NCI-H526 (cell line): ENCODE measurements around the gene GFOD1.
"Not testable (repeated sequence)": the region's sequence is repeated elsewhere in the genome, so short reads cannot be mapped to it uniquely, and the experiment has no call there.

Experiments used
- DNase-seq, 2 experiments: peaks; one replicate each; lab custom pipeline; 2025; lab: John Stamatoyannopoulos, UW

The GFOD1 gene

GRCh38 chr6:13511913-13512717, 24.7 kb upstream of the GFOD1 start:
- no peak for DNase-seq

DNA sequence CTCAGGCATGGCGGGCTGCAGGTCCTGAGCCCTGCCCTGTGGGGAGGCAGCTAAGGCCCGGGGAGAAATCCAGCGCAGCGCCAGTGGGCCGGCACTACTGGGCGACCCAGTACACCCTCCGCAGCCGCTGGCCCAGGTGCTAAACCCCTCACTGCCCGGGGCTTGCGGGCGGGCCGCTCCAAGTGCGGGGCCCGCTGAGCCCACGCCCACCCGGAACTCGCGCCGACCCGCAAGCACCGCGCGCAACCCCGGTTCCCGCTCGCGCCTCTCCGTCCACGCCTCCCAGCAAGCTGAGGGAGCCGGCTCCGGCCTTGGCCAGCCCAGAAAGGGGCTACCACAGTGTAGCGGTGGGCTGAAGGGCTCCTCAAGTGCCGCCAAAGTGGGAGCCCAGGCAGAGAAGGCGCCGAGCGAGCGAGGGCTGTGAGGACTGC, 23.8 kb upstream of the GFOD1 start:
- not testable (repeated sequence) for DNase-seq

DNA sequence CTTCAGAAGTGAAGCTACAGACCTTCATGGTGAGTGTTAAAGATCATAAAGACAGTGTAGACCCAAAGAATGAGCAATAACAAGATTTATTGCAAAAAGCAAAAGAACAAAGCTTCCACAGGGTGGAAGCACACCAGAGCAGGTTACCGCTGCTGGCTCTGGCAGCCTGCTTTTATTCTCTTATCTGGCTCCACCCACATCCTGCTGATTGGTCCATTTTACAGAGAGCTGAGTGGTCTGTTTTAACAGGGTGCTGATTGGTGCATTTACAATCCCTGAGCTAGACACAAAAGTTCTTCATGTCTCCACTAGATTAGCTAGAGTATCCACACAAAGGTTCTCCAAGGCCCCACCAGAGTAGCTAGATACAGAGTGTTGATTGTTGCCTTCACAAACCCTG, 23.0 kb upstream of the GFOD1 start:
- DNase-seq, result not testable (repeated sequence)

GRCh38 chr6:13508711-13509705, 21.6 kb upstream of the GFOD1 start:
- DNase-seq, result no peak

DNA sequence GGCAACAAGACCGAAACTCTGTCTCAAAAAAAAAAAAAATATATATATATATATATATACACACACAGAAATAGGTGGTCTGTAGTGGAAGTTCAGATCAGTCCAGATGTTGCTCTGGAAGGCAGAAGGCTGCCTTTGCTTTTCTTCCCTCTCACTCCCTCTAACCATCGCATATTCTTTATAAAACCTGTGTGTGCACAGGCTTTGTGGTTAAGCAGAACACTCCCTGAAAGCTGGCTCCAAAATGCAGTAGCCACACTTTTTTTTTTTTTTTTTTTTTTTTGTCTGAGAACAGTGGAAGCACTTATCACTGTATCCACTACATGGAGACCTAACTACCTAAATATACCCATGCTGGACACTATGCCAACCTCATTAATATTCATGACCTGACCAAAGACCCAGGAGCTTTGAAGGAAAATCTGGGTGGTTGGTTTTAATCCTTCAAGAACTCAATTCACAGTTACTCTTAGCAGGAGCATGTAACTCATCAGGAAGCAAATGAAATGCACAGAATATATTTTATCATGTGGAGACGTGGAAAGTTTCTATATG, 20.0 kb upstream of the GFOD1 start:
- no peak for DNase-seq

DNA sequence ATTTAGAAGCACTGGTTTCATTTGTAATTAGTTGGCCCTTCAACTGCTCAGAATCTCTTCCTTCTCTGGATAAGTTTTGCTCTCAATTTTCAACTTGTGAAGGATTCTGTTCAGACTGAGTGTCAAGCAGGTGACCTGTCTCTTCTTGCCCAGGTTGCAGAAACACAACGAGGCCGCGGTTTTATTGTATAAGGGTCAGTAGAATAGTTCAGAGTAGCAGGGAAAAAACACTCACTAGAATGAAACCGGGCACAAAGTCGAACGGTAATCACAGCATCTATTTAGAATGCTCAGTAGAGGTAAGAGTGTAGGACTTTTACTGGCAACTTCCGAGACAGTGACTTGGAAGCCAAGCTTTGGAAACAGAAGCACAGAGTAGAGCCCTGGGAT, 17.9 kb upstream of the GFOD1 start:
- DNase-seq, result no peak

DNA sequence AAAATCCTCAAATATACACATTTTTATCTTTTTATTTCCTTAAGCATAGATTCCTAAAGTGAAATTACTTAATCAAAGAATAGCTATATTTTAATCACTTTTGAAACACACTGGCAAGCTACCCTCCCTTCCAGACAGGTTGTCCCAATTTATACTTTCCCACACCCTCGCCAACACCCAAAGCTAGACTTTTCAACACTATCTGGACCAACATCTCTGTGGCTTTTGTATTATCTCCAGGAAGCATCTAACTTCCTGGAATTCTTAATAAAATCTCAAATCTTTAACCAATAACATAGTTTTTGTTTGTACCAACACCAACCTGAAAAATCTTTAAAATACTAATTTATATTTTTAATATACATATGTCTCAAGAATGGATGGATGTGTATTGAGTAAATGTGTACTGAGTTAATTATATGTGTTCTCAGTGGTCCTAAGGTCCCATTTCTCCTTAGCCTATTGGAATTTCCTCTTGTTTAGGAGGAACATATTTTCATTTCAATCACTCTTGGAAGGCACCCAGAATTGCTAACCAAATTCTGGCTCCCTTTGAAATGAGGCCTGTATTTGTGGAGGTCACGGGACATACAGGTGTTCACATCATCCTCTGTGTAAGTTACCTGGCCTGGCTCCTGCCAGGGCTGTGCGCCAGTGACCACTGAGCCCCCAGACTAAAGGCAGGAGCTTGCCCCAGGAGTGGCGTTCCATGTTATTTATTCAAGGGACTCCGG, 17.4 kb upstream of the GFOD1 start:
- DNase-seq, result no peak

DNA sequence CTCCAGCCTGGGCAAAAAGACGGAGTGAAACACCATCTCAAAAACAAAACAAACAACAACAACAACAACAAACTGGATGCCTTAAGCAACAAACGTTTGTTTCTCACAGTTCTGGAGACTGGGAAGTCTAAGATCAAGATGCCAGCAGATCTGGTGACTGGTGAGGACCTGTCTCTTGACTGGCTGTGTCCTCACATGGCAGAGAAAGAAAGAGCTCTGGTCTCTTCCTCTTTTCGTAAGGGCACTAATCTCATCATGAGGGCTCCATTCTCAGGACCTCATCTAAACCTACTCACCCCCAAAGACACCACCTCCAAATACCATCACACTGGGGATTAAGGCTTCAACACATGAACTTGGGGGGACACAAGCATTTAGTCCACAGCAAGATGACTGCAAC, 13.5 kb upstream of the GFOD1 start:
- no peak for DNase-seq

DNA sequence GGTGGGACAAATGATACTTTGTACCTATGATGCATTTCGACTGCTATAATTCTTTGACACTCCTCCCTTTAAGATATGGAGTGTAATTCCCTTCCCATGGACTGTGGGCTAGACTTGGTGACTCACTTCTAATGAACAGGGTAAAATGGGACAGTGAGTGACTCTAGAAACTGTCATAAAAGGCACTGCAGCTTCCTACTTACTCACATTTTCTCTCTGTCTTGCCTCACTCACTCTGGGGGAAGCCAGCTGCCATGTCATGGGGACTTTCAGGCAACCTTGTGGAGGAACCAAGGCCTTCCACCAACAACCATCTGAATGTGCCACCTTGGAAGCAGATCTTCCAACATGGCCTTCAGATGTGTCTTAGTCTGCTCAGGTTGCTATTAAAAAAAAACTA, 12.9 kb upstream of the GFOD1 start:
- no peak for DNase-seq

DNA sequence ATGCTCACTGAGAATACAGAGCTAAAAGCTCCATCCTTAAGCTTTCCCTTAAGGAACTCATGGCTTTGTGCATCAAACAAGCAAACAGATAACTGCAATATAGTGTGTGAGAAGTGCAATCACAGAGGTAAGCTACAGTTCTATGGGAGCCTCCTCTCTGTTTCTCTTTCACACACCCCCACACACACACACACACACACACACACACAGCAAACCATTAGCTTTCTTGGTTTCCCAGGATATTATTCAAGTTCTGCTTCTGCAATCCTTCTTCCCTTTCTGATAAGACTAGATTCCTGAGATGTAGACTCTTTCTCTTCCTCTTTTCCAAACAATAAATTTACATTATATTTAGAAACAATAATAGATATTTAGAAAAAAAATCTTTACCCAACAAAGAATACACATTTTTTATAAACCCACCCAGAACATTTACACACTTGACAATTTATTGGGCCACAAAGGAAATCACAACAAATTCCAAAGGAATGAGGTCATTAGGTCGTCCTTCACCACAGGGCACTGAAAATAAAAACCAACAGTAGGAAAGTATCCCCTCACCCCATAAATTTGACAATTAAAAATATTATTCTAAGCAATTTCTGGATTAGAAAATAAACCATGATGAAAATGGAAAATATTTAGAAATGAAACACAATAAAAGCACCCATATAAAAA, 9.3 kb upstream of the GFOD1 start:
- no peak for DNase-seq

DNA sequence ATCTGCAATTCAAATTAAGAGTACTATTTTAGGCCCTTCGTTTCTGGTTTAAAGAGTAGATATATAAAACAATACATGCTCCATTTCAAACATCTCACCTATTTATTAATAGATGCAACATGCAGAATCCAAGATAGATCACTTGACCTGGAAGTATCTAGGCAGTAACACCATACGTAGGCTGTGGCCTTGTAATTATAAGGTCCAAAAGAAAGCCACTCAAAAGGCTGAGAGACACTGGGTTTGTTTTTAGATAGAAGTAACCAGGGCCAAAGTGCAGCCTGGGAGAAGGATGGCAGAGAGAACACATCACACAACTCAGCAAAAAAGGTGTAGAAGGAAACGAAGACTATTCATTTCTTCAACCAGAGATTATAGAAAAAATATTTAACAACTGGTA, 8.4 kb upstream of the GFOD1 start:
- peak in 1 of 2 experiments; percentile 39 for DNase-seq

GRCh38 chr6:13495112-13495776, 7.8 kb upstream of the GFOD1 start:
- DNase-seq, result peak in 1 of 2 experiments; percentile 50

- no peak for DNase-seq
Observed at GRCh38 chr6:13494137-13494536, 6.7 kb upstream of the GFOD1 start.

DNA sequence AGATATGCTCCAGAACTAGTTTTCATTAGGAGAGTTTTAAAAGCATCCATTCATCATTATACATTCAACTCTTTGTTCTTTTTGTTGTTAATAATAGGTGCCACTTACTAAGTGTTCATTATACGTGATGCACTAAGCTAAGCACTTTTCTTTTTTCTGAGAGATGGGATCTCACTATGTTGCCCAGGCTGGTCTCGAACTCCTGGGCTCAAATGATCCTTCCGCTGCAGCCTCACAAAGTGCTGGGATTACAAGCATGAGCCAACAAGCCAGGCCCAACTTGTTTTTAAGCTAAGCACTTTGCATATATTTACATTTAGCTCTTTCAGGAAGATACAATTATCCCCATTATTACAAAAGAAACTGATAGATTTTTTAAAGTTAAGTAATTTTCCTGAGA, 5.7 kb upstream of the GFOD1 start:
- peak in 1 of 2 experiments; percentile 23 for DNase-seq

GRCh38 chr6:13492357-13492756, 5.0 kb upstream of the GFOD1 start:
- DNase-seq, result no peak

GRCh38 chr6:13491538-13491937, 4.1 kb upstream of the GFOD1 start:
- DNase-seq, result no peak

DNA sequence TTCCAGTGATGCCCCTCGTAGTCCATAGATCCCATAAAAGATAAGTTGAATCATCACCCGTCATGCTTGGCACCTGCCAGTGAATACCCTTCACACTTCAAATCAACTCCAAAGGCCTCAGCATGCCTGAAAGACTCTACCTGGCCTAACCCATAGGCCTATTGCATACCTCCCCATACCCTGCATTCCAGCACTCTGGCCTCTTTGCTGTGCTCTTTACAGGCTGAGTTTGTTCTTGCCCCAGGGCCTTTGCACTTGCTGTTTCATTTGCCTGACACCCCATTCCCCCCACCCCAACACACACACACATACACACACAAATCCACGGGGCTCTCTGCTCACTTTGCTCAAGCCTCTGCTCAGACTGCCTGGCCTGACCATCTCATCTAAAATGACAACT, 3.0 kb upstream of the GFOD1 start:
- no peak for DNase-seq

DNA sequence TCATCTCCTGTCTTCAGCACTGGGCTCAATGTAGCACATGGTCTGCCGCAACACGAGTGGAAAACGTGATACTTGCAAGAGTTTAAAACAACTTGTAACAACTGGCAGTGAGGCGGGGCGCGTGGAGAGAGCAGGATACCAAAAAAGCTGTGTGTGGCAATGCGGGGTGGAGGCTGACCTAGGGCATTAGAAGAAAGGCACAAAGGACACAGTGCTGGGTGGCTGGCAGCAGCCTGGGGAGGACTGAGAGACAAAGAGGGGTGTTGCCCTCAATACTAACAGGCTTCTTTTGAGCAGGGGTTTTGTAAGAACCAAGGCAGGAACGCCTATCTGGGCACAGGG, 1.5 kb upstream of the GFOD1 start:
- DNase-seq, result no peak

DNA sequence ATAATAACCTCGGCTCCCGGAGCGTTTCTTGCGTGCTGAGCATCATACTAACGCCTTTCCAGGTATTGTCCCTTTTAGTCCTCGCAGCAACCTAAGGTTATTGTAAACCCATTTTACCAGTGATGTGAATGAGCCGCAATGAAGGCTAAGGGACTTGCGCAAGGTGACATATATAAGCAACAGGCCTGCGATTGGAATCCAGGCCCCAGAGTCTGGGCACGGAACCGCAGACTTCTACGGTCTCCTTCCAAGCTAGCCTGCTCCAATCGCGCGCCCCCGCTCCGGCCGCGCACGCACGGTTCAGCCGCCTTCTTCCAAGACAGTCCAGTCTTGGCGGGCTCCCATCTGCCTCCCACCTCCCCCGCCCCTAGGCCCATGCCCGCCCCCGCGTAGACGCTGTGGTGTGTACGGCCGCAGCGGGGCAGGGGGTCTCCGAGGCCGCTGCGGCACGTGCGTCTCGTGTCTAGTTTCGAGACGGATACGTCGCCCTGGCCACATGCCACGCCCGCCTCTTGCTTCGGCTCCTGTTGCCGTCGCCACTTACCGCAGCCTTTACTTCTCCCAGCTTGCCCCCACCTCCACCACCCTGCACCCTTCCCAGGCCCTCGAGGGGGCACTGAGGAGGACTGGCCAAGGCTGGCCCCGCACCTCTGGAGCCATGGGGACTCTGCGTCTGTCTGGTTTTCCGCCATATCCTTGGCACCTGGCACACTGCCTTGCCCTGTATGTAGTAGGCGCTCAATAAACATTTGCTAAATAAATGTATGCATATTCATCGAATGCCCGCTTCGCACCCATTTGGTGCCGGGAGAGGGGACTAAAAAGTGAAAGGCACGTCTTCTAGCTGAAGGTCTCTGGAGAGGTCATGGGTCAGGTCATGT, 855 bp upstream of the GFOD1 start:
- DNase-seq, result peak in 1 of 2 experiments; percentile 60

- DNase-seq, result peak in 1 of 2 experiments; percentile 82
Observed at GRCh38 chr6:13486679-13487121, 700 bp downstream of the GFOD1 start.
